Smooth muscle cell (in vitro differentiated cells): ENCODE measurements around the gene C19orf85. TPM values are rescaled to one million over a fixed set of nuclear protein-coding genes. Genes with fewer than 3 reads are reported as not detected.

ENCODE experiments used
- DNase-seq: peaks from one replicate; lab custom pipeline; 2025; ENCODE audit not compliant: unreplicated experiment; lab: John Stamatoyannopoulos, UW
- H2AFZ ChIP-seq: fragments of 200-600 bp; sonication (generic); 2 replicates; pipeline ENCODE4 v1.6.0; 2016; ENCODE audit warnings: antibody characterized with exemption, low read depth, mild to moderate bottlenecking
- H3F3A ChIP-seq: fragments of 200-600 bp; sonication (generic); 2 replicates; pipeline ENCODE4 v1.6.0; 2017; ENCODE audit warnings: antibody characterized with exemption, low read depth
- H3K27ac ChIP-seq: fragments of 200-600 bp; sonication (generic); 2 replicates; pipeline ENCODE4 v1.5.1; 2016; ENCODE audit warnings: low read depth, mild to moderate bottlenecking
- H3K27me3 ChIP-seq: fragments of 200-600 bp; sonication (generic); 2 replicates; pipeline ENCODE4 v1.6.1; 2016; ENCODE audit warnings: low read depth, mild to moderate bottlenecking
- H3K36me3 ChIP-seq: fragments of 200-600 bp; sonication (generic); 2 replicates; pipeline ENCODE4 v1.5.1; 2016; ENCODE audit warnings: low read depth
- H3K4me1 ChIP-seq: fragments of 200-600 bp; sonication (generic); 2 replicates; pipeline ENCODE4 v1.5.1; 2016; ENCODE audit warnings: low read depth
- H3K4me2 ChIP-seq: fragments of 200-600 bp; sonication (generic); 2 replicates; pipeline ENCODE4 v1.6.0; 2016; ENCODE audit warnings: mild to moderate bottlenecking
- H3K4me3 ChIP-seq: fragments of 200-600 bp; sonication (generic); 2 replicates; pipeline ENCODE4 v1.5.1; 2016; ENCODE audit warnings: mild to moderate bottlenecking
- H3K79me2 ChIP-seq: fragments of 200-600 bp; sonication (generic); 2 replicates; pipeline ENCODE4 v1.6.0; 2016; ENCODE audit warnings: low read depth, mild to moderate bottlenecking
- H3K9ac ChIP-seq: fragments of 200-600 bp; sonication (generic); 2 replicates; pipeline ENCODE4 v1.6.0; 2016; ENCODE audit warnings: low read depth
- H3K9me3 ChIP-seq: fragments of 200-600 bp; sonication (generic); replicated peaks from 2 replicates; pipeline ENCODE4 v1.5.1; 2016; ENCODE audit warnings: low read depth
- H4K20me1 ChIP-seq: fragments of 200-600 bp; sonication (generic); 2 replicates; pipeline ENCODE4 v1.6.0; 2016; ENCODE audit warnings: low read depth
- WGBS: methylation state at CpG from one replicate; pipeline ENCODE4 v1.1.7; 2016; ENCODE audit warnings: low lambda C conversion rate; 5-methylcytosine and 5-hydroxymethylcytosine counted together
- polyA plus RNA-seq: library from polyadenylated mRNA; unstranded; fragments of >200 nt; fragmentation: Nextera tagmentation; extraction: Ambion mirVana; gene quantifications from 2 replicates; pipeline ENCODE4 v1.2.1, GENCODE V29; 2016
- total RNA-seq: library from RNA; depleted of rRNA; stranded (reverse); fragments of >200 nt; gene quantifications from 2 replicates; pipeline ENCODE4 v1.2.3, GENCODE V29; 2014
- TF ChIP-seq, protein P1 (sequence below): fragments of 200-600 bp; sonication (generic); IDR thresholded peaks from 2 replicates; pipeline ENCODE4 v1.5.1; 2017; ENCODE audit warnings: borderline replicate concordance, mild to moderate bottlenecking, antibody characterized with exemption; ENCODE audit not compliant: insufficient read depth, poor library complexity, severe bottlenecking

The C19orf85 gene
- total and polyA plus RNA-seq, 2 experiments from 2014 or later = not detected

- no peak for DNase-seq
- H3K9me3 ChIP-seq = no peaks in the 10 kb centered on the region
- H3K79me2 ChIP-seq = peaks cover 7% of the 10 kb centered on the region
- TF ChIP-seq, protein P1, sequence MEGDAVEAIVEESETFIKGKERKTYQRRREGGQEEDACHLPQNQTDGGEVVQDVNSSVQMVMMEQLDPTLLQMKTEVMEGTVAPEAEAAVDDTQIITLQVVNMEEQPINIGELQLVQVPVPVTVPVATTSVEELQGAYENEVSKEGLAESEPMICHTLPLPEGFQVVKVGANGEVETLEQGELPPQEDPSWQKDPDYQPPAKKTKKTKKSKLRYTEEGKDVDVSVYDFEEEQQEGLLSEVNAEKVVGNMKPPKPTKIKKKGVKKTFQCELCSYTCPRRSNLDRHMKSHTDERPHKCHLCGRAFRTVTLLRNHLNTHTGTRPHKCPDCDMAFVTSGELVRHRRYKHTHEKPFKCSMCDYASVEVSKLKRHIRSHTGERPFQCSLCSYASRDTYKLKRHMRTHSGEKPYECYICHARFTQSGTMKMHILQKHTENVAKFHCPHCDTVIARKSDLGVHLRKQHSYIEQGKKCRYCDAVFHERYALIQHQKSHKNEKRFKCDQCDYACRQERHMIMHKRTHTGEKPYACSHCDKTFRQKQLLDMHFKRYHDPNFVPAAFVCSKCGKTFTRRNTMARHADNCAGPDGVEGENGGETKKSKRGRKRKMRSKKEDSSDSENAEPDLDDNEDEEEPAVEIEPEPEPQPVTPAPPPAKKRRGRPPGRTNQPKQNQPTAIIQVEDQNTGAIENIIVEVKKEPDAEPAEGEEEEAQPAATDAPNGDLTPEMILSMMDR = no peak
- peak within 1 kb of the TSS; percentile 96 for H3K27ac ChIP-seq
- H3K4me1 ChIP-seq = peaks cover 32% of the 10 kb centered on the region
- H3K36me3 ChIP-seq = no peaks in the 10 kb centered on the region
- no peaks in the 10 kb centered on the region for H3K27me3 ChIP-seq
- peak within 1 kb of the TSS; percentile 99 for H3K4me2 ChIP-seq
- 6% methylated on average over 5 of the region's 21 CpGs for WGBS
- H4K20me1 ChIP-seq = no peaks in the 10 kb centered on the region
- H2AFZ ChIP-seq = no peak within 1 kb of the TSS
- H3F3A ChIP-seq = peaks cover 12% of the 10 kb centered on the region
- H3K4me3 ChIP-seq = peak within 1 kb of the TSS; percentile 24
- peak within 1 kb of the TSS; percentile 76 for H3K9ac ChIP-seq
Measured at GRCh38 chr19:55487924-55488687, 23.6 kb upstream of the C19orf85 start, which contains the start of gene SSC5D. Gene SSC5D, plus strand, starts transcription at chr19:55488436. Its CDS starts 154 bp downstream, at chr19:55488590.

DNA sequence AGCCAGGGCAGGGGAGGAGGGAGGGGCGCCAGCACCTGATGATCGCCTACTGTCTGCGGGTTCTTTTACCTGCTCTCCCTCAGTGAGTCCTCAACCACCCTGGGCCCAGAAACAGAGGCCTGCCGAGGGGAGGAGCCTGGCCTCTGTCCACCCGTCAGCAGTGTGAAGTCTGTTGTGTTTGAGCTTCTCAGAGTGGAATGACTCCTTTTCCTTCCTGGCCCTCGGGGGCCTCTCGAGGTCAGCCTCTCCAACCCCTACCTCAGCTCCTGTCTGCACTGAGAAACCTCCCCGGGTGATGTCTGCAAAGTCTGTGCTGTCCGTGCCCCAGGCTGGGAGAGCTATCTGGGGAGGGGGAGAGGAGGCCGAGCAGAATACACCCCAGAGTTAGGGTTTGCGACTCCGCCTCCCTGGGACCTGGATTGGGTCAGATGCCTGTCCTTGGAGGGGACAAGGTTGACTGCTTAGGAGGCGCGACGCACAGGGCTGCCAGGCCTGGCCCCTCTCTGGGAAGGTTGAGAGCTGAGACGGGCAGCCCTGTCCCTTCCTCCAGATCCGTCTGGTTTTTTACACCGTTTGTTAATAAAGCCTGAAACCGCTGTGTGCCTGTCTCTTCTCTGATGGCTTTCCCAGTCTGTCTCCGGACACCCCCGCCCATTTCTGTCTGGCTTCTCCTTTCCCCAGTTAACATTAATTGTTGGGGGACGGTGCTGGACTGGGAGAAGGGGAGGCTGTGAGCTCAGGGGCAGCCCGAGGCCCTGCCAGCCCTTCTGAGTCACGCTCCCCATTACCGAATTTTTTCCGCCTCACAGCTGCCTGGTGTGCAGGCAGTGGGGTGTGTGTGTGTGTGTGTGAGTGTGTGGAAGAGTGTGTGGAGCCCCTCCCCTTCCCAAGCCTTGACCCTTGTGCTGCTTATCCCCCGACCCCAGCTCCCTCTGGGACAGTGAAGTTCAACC, 22.7 kb upstream of the C19orf85 start:
- H3K4me1 ChIP-seq = peaks cover 32% of the 10 kb centered on the region
- TF ChIP-seq, protein P1 = no peak
- H3K4me2 ChIP-seq = peak overlapping the region; percentile 99
- H4K20me1 ChIP-seq = no peaks in the 10 kb centered on the region
- peak overlapping the region; percentile 96 for H3K27ac ChIP-seq
- WGBS = 7% methylated on average over 27 of the region's 27 CpGs
- DNase-seq = peak; percentile 78
- H3K36me3 ChIP-seq = no peaks in the 10 kb centered on the region
- H3K27me3 ChIP-seq = no peaks in the 10 kb centered on the region
- H3F3A ChIP-seq = peaks cover 12% of the 10 kb centered on the region
- H3K9me3 ChIP-seq = no peaks in the 10 kb centered on the region
- H3K9ac ChIP-seq = peak overlapping the region; percentile 76
- H2AFZ ChIP-seq = no peak overlapping the region
- H3K4me3 ChIP-seq = peak overlapping the region; percentile 24
- peaks cover 7% of the 10 kb centered on the region for H3K79me2 ChIP-seq

DNA sequence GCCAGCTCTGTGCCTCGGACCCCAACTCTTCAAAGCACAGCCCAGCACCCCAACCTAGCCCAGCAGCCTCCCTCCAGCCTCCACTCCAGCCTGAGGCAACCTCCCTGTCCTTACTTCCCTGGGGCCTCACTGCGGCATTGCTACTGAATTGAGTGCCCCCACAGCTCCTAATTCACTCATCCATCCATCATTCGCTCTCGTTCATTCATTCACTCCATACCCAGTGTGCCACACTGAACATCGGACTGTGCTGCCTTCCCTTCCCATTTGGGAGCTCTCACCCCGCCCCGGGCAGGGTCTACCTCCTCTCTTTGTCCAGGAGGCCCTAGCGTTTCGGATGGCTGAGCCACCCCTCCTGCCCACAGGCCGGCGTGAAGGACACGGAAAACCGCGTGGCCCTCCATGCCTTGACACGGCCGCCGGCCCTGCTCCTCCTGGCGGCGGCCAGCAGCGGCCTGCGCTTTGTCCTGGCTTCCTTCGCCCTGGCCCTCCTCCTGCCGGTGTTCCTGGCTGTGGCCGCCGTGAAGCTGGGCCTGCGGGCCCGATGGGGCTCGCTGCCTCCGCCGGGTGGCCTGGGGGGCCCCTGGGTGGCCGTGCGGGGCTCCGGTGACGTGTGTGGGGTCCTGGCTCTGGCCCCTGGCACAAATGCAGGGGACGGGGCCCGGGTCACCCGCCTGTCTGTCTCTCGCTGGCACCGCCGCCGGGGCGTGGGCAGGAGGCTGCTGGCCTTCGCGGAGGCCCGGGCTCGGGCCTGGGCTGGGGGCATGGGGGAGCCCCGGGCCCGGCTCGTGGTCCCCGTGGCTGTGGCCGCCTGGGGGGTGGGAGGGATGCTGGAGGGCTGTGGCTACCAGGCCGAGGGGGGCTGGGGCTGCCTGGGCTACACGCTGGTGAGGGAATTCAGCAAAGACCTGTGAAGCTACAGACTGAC, 21.8 kb upstream of the C19orf85 start:
- no peaks in the 10 kb centered on the region for H3K9me3 ChIP-seq
- H3K27me3 ChIP-seq = no peaks in the 10 kb centered on the region
- H2AFZ ChIP-seq = no peak overlapping the region
- peaks cover 12% of the 10 kb centered on the region for H3F3A ChIP-seq
- H3K4me1 ChIP-seq = peaks cover 32% of the 10 kb centered on the region
- H3K79me2 ChIP-seq = peaks cover 7% of the 10 kb centered on the region
- H3K4me2 ChIP-seq = peak overlapping the region; percentile 99
- H3K36me3 ChIP-seq = no peaks in the 10 kb centered on the region
- TF ChIP-seq, protein P1 = no peak
- no peak for DNase-seq
- H3K27ac ChIP-seq = peak overlapping the region; percentile 96
- WGBS = 87% methylated on average over 31 of the region's 53 CpGs
- H4K20me1 ChIP-seq = no peaks in the 10 kb centered on the region
- peak overlapping the region; percentile 96 for H3K9ac ChIP-seq
- H3K4me3 ChIP-seq = peak overlapping the region; percentile 85
